Left colon (tissue), 2 donors: Measurements from ENCODE around the gene BPGM. TPM values are rescaled to one million over a fixed set of nuclear protein-coding genes. Genes with fewer than 3 reads are reported as not detected.
"Not testable (repeated sequence)": the region's sequence is repeated elsewhere in the genome, so short reads cannot be mapped to it uniquely, and the experiment has no call there.

Experiments used
- ATAC-seq: fragments of 200-7000 bp; cut with Tn5 transposase; one replicate; pipeline ENCODE4 v1.9.1; 2020; ENCODE audit warnings: mild to moderate bottlenecking, moderate library complexity
- DNase-seq, 2 donors: peaks; one replicate each; pipeline ENCODE4 v3.0.0-alpha.2; 2020
- intact Hi-C, 2 donors: fragments of 100-400 bp; cut with DNase I in 1 of 2; cut with micrococcal nuclease in 1 of 2; formaldehyde crosslinking; loops; one replicate each; pipeline versions ENCODE4 v1.11.2 to v1.14.0; 2022; cut with DNase I, micrococcal nuclease
- total RNA-seq, 2 donors: library from RNA; stranded (reverse); fragmentation: NEBNext Ultra II Directional; extraction: Animal tissue kit (Norgen Biotek cat#: 25700); gene quantifications; one replicate each; pipeline ENCODE4 v1.2.1, GENCODE V29; 2021
- donor health status: DM: no; HTN: no; CAD: no.
- donor health status: DM: yes; HTN: yes; CAD: no.

BPGM gene
- total RNA-seq, 2 donors from 2014 or later: 7.7 to 9.7 TPM

GRCh38 chr7:134629445-134629844, 17.2 kb upstream of the BPGM start:
- intact Hi-C loops: no loop called here
- ATAC-seq (no peak), DNase-seq (no peak)

GRCh38 chr7:134630237-134630636, 16.4 kb upstream of the BPGM start:
- ATAC-seq (no peak), DNase-seq (no peak)
- intact Hi-C loops: no loop called here

GRCh38 chr7:134630893-134631292, 15.8 kb upstream of the BPGM start:
- ATAC-seq (no peak), DNase-seq (no peak)
- intact Hi-C loops: no loop called here

GRCh38 chr7:134632052-134632451, 14.6 kb upstream of the BPGM start:
- ATAC-seq: no peak
- intact Hi-C loops: no loop called here
- DNase-seq: no peak

- no peak for DNase-seq
Observed at GRCh38 chr7:134632937-134633540, 13.6 kb upstream of the BPGM start.

GRCh38 chr7:134636008-134636449, 10.6 kb upstream of the BPGM start:
- DNase-seq (no peak), ATAC-seq (no peak)

More at GRCh38 chr7:134632937-134633540, 13.6 kb upstream of the BPGM start:
- peak; percentile 61 for ATAC-seq
- intact Hi-C loops: no loop called here

GRCh38 chr7:134637441-134637840, 9.2 kb upstream of the BPGM start:
- DNase-seq: no peak
- no peak for ATAC-seq
- intact Hi-C loops: no loop called here

More at GRCh38 chr7:134636008-134636449, 10.6 kb upstream of the BPGM start:
- intact Hi-C loops: no loop called here

GRCh38 chr7:134637934-134638719, 8.5 kb upstream of the BPGM start:
- intact Hi-C loops: no loop called here
- ATAC-seq (no peak), DNase-seq (no peak)

- intact Hi-C loops: no loop called here
- no peak for ATAC-seq
Observed at GRCh38 chr7:134639061-134639460, 7.6 kb upstream of the BPGM start.

GRCh38 chr7:134639683-134640279, 6.9 kb upstream of the BPGM start:
- DNase-seq (no peak), ATAC-seq (no peak)
- intact Hi-C loops: no loop called here

More at GRCh38 chr7:134639061-134639460, 7.6 kb upstream of the BPGM start:
- no peak for DNase-seq

GRCh38 chr7:134640842-134641715, 5.6 kb upstream of the BPGM start:
- intact Hi-C loops: no loop called here
- ATAC-seq: no peak
- no peak for DNase-seq

GRCh38 chr7:134641981-134642380, 4.7 kb upstream of the BPGM start:
- ATAC-seq, DNase-seq, intact Hi-C loops: not testable (repeated sequence)

GRCh38 chr7:134643131-134643530, 3.5 kb upstream of the BPGM start:
- ATAC-seq (no peak), DNase-seq (no peak)
- intact Hi-C loops: no loop called here

GRCh38 chr7:134645478-134645877, 1.2 kb upstream of the BPGM start:
- ATAC-seq: peak; percentile 30

GRCh38 chr7:134645935-134646334, 718 bp upstream of the BPGM start:
- ATAC-seq: no peak
- DNase-seq: peak in 1 of 2 donors; percentile 17
- intact Hi-C loops: no loop called here

More at GRCh38 chr7:134645478-134645877, 1.2 kb upstream of the BPGM start:
- DNase-seq: peak in 1 of 2 donors; percentile 16
- intact Hi-C loops: no loop called here

- no peak for DNase-seq
- ATAC-seq: no peak
- intact Hi-C loops: no loop called here
Observed at GRCh38 chr7:134648456-134648855, 1.8 kb downstream of the BPGM start.

- ATAC-seq (no peak), DNase-seq (no peak)
- intact Hi-C loops: no loop called here
Observed at GRCh38 chr7:134649226-134649775, 2.6 kb downstream of the BPGM start.

- DNase-seq: no peak
- ATAC-seq: no peak
- intact Hi-C loops: no loop called here
Observed at GRCh38 chr7:134651991-134652390, 5.3 kb downstream of the BPGM start.
